SU-DHL-6 (cell line): ENCODE measurements around the gene FBXL16.

Experiments used
- H2AFZ ChIP-seq: fragments of 200-600 bp; sonication (generic); 2 replicates; pipeline ENCODE4 v1.6.1; 2014; ENCODE audit warnings: low read depth, mild to moderate bottlenecking, moderate library complexity, mixed read lengths, antibody characterized with exemption, low read length; ENCODE audit not compliant: severe bottlenecking
- H3F3A ChIP-seq: fragments of 200-600 bp; shearing (Covaris generic); 2 replicates; pipeline ENCODE4 v1.6.0; 2016; ENCODE audit warnings: antibody characterized with exemption, mild to moderate bottlenecking; ENCODE audit not compliant: insufficient read depth
- H3K27ac ChIP-seq: fragments of 200-600 bp; sonication (generic); 2 replicates; pipeline ENCODE4 v1.5.1; 2016; ENCODE audit warnings: low read depth, mild to moderate bottlenecking, low read length, moderate library complexity, mixed read lengths
- H3K27me3 ChIP-seq: fragments of 200-600 bp; sonication (generic), shearing (Covaris generic); 2 replicates; pipeline ENCODE4 v1.6.0; 2014; ENCODE audit warnings: mild to moderate bottlenecking, low read length
- H3K36me3 ChIP-seq: fragments of 200-600 bp; sonication (generic); 2 replicates; pipeline ENCODE4 v1.6.1; 2014; ENCODE audit warnings: mild to moderate bottlenecking, low read length, mixed read lengths
- H3K4me2 ChIP-seq: fragments of 300-600, 200-600 bp; shearing (Covaris generic), sonication (generic); 2 replicates; pipeline ENCODE4 v1.6.0; 2014; ENCODE audit warnings: low read length, low read depth, mild to moderate bottlenecking; ENCODE audit not compliant: poor library complexity, severe bottlenecking
- H3K4me3 ChIP-seq: fragments of 200-600 bp; sonication (generic); 2 replicates; pipeline ENCODE4 v1.5.1; 2014; ENCODE audit warnings: antibody characterized with exemption, low read length, mild to moderate bottlenecking, mixed read lengths; ENCODE audit not compliant: insufficient read depth, poor library complexity, severe bottlenecking
- H3K79me2 ChIP-seq: fragments of 200-600 bp; sonication (generic); 2 replicates; pipeline ENCODE4 v1.6.1; 2014; ENCODE audit warnings: mild to moderate bottlenecking, low read length, moderate library complexity; ENCODE audit not compliant: insufficient read depth
- H3K9ac ChIP-seq: fragments of 200-600 bp; sonication (generic); 2 replicates; pipeline ENCODE4 v1.7.0; 2014; ENCODE audit warnings: mild to moderate bottlenecking, low read length
- H3K9me2 ChIP-seq: fragments of 200-600 bp; sonication (generic); replicated peaks from 2 replicates; pipeline ENCODE4 v1.6.1; 2014; ENCODE audit warnings: low read length; ENCODE audit not compliant: insufficient read depth
- H3K9me3 ChIP-seq: fragments of 200-600 bp; sonication (generic); 2 replicates; pipeline ENCODE4 v1.6.1; 2014; ENCODE audit warnings: low read length, mixed read lengths; ENCODE audit not compliant: insufficient read depth
- H4K20me1 ChIP-seq: fragments of 200-600 bp; sonication (generic); 2 replicates; pipeline ENCODE4 v1.6.1; 2014; ENCODE audit warnings: low read depth, mild to moderate bottlenecking, antibody characterized with exemption, low read length, moderate library complexity, mixed read lengths
- EZH2phosphoT487 ChIP-seq: fragments of 200-600 bp; sonication (generic), shearing (Covaris generic); conservative IDR thresholded peaks from 2 replicates; pipeline ENCODE4 v1.6.1; 2018; ENCODE audit warnings: mild to moderate bottlenecking, antibody characterized with exemption, low read length, moderate library complexity, mixed read lengths
- TF ChIP-seq, protein P1 (sequence below): fragments of 200-600 bp; sonication (generic); IDR thresholded peaks from one replicate; pipeline ENCODE4 v1.5.1; 2017; ENCODE audit warnings: antibody characterized with exemption, mild to moderate bottlenecking, low read length, moderate library complexity; ENCODE audit not compliant: insufficient read depth, poor library complexity, severe bottlenecking

FBXL16 gene

DNA sequence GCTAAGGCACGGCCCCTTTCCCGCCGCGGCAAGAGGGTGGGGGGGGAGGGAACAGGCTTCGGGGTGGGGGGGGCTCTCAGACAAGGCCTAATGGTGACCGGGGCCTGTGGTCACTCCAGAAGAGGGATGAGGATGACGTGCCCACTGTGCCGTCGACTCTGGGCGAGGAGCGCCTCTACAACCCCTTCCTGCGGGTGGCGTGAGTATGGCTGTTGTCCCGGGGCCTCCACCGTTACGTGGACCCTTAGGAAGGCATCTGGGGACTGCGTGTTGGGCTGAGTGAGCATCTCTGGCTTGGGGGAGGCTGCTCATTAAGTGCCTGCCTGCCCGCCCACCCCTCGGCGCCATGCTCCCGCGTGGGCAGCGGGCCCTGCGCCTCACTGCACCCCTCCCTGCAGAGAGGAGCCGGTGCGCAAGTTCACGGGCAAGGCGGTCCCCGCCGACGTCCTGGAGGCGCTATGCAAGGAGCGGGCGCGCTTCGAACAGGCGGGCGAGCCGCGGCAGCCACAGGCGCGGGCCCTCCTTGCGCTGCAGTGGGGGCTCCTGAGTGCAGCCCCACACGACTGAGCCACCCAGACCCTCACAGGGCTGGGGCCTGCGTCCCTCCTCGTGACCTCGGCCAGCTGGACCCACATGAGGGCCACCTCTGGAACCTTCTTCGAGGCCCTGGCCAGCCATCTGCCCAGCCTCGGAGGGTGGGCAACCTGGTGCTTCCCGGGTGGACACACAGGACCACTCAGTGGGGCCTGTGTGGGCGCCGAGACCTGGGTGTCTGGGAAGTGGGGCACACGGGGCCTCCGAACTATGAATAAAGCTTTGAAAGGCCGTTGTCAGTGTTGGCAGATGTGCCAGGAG is 23.5 kb upstream of the FBXL16 start:
- Histone ChIP-seq H2AFZ (no peak overlapping the region), H3K4me2 (peak overlapping the region; percentile 85), H3K27ac (peak overlapping the region; percentile 75), H3K4me3 (peak overlapping the region; percentile 86), H3K27me3 (no peaks in the 10 kb centered on the region), H4K20me1 (no peaks in the 10 kb centered on the region), H3F3A (peaks cover 20% of the 10 kb centered on the region), H3K79me2 (no peaks in the 10 kb centered on the region), H3K9me3 (no peaks in the 10 kb centered on the region), H3K9ac (peak overlapping the region; percentile 84), H3K9me2 (no peaks in the 10 kb centered on the region), H3K36me3 (no peaks in the 10 kb centered on the region)
- TF ChIP-seq, protein P1, sequence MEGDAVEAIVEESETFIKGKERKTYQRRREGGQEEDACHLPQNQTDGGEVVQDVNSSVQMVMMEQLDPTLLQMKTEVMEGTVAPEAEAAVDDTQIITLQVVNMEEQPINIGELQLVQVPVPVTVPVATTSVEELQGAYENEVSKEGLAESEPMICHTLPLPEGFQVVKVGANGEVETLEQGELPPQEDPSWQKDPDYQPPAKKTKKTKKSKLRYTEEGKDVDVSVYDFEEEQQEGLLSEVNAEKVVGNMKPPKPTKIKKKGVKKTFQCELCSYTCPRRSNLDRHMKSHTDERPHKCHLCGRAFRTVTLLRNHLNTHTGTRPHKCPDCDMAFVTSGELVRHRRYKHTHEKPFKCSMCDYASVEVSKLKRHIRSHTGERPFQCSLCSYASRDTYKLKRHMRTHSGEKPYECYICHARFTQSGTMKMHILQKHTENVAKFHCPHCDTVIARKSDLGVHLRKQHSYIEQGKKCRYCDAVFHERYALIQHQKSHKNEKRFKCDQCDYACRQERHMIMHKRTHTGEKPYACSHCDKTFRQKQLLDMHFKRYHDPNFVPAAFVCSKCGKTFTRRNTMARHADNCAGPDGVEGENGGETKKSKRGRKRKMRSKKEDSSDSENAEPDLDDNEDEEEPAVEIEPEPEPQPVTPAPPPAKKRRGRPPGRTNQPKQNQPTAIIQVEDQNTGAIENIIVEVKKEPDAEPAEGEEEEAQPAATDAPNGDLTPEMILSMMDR = no peak
- no peak for TF ChIP-seq EZH2phosphoT487

DNA sequence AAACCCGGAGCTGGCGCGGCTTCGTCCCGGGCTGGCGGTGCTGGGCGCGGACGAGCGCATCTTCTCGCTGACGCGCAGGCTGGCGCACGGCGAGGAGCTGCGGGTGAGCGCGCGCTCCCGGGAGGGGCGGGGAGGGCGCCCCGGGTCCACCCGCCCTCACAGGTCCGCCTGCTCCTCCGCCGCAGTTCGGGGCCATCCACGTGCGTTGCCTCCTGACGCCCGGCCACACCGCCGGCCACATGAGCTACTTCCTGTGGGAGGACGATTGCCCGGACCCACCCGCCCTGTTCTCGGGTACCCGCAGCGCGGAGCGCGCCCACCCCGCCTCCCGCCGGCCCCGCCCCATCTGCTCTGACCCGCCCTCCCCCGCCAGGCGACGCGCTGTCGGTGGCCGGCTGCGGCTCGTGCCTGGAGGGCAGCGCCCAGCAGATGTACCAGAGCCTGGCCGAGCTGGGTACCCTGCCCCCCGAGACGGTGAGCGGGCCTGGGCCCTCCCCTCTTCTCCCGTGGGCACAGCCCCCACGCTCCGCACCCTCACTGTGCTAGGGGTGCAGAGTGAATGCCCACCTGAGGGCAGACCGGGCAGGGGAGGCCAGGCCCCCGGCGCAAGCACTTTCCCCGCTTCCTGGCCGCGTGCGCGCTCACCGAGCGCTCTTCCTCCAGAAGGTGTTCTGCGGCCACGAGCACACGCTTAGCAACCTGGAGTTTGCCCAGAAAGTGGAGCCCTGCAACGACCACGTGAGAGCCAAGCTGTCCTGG is 22.7 kb upstream of the FBXL16 start:
- peak overlapping the region; percentile 56 for H2AFZ ChIP-seq
- H3K4me2 ChIP-seq = peak overlapping the region; percentile 85
- H3K27ac ChIP-seq = peak overlapping the region; percentile 75
- no peaks in the 10 kb centered on the region for H3K79me2 ChIP-seq
- H3K36me3 ChIP-seq = no peaks in the 10 kb centered on the region
- peaks cover 20% of the 10 kb centered on the region for H3F3A ChIP-seq
- no peaks in the 10 kb centered on the region for H3K27me3 ChIP-seq
- H3K9me2 ChIP-seq = no peaks in the 10 kb centered on the region
- no peak for TF ChIP-seq EZH2phosphoT487
- TF ChIP-seq, protein P1 = no peak
- peak overlapping the region; percentile 86 for H3K4me3 ChIP-seq
- no peaks in the 10 kb centered on the region for H4K20me1 ChIP-seq
- no peaks in the 10 kb centered on the region for H3K9me3 ChIP-seq
- peak overlapping the region; percentile 84 for H3K9ac ChIP-seq

DNA sequence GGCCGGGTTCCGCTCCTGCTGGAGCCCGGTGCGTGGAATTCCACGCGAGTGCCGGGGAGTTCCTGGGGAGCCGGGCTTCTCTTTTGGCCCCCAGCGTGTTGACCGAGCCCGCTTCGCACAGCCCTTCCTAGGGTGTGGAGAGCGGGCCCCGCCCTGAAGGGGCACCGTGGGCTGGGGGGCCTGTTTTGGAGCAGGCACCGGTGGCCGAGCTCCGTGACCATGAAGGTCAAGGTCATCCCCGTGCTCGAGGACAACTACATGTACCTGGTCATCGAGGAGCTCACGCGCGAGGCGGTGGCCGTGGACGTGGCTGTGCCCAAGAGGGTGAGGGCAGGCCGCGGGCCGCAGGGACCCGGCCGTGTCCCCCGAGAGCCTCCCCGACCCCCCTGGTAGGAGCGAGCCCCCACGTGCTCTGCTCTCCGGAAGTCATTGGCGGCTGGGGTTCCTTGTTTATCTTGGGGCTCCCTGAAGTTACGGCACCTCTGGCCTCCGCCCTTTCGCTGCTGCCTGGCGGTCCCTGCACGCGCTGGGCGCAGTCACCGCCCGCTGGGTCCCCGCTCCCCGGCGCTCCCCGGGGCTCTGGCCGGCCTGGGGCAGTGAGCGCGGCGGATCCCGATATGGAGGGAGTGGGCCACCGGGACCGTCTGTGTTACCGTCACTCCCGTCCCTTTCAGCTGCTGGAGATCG is 21.8 kb upstream of the FBXL16 start:
- H3K79me2 ChIP-seq = no peaks in the 10 kb centered on the region
- H4K20me1 ChIP-seq = no peaks in the 10 kb centered on the region
- H2AFZ ChIP-seq = no peak overlapping the region
- no peak for TF ChIP-seq EZH2phosphoT487
- TF ChIP-seq, protein P1 = no peak
- no peaks in the 10 kb centered on the region for H3K36me3 ChIP-seq
- no peaks in the 10 kb centered on the region for H3K9me3 ChIP-seq
- peak overlapping the region; percentile 75 for H3K27ac ChIP-seq
- H3K4me3 ChIP-seq = peak overlapping the region; percentile 86
- no peaks in the 10 kb centered on the region for H3K9me2 ChIP-seq
- H3K4me2 ChIP-seq = peak overlapping the region; percentile 85
- H3K9ac ChIP-seq = peak overlapping the region; percentile 84
- no peaks in the 10 kb centered on the region for H3K27me3 ChIP-seq
- H3F3A ChIP-seq = peaks cover 20% of the 10 kb centered on the region
